ENCODE results near the gene PTPRR. TPM values are rescaled to one million over a fixed set of nuclear protein-coding genes. Genes with fewer than 3 reads are reported as not detected.

PTPRR gene
- total and polyA plus RNA-seq, 10 of the 15 experiments (the other 5 are each of a cell fraction or from before 2014, with no cell fraction given), result 0.14 to 3.1 (median 0.42) TPM

DNA sequence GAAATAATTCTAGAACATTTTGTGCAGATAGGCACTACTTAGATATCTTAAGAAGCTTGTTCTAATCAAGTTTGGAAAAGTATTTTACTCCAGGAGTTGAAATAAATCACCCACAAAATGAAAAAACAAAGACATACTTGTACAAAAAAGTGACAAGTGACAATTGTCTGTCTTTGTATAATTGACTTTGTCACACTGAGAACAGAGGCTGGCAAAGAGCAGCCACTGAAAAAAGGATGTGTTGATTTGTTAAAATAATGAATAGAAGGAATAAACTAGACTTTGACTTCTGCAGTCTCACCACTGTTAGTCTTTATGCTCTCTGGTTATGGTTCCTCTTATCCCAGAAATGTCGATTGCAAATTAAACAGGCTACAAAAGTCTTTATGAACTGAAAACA is 77.6 kb downstream of the PTPRR start (continued):
- TF ChIP-seq CHD2 (IDR thresholded peaks at IDR 0.05; ENCODE audit: borderline replicate concordance, low read depth, low read length) (no peak), RUNX3 (IDR thresholded peaks at IDR 0.05; ENCODE audit: low read length) (no peak), KAT2A (conservative IDR thresholded peaks at IDR 0.05; ENCODE audit: control insufficient read depth, low read depth, low read length) (no peak), WRNIP1 (IDR thresholded peaks at IDR 0.05; ENCODE audit: borderline replicate concordance, low read depth, low read length) (no peak), CEBPB (IDR thresholded peaks at IDR 0.05; ENCODE audit: borderline replicate concordance in 1 of 2, low read depth in 2 of 2, low read length in 2 of 2) (no peak)
- TF ChIP-seq, protein P1, sequence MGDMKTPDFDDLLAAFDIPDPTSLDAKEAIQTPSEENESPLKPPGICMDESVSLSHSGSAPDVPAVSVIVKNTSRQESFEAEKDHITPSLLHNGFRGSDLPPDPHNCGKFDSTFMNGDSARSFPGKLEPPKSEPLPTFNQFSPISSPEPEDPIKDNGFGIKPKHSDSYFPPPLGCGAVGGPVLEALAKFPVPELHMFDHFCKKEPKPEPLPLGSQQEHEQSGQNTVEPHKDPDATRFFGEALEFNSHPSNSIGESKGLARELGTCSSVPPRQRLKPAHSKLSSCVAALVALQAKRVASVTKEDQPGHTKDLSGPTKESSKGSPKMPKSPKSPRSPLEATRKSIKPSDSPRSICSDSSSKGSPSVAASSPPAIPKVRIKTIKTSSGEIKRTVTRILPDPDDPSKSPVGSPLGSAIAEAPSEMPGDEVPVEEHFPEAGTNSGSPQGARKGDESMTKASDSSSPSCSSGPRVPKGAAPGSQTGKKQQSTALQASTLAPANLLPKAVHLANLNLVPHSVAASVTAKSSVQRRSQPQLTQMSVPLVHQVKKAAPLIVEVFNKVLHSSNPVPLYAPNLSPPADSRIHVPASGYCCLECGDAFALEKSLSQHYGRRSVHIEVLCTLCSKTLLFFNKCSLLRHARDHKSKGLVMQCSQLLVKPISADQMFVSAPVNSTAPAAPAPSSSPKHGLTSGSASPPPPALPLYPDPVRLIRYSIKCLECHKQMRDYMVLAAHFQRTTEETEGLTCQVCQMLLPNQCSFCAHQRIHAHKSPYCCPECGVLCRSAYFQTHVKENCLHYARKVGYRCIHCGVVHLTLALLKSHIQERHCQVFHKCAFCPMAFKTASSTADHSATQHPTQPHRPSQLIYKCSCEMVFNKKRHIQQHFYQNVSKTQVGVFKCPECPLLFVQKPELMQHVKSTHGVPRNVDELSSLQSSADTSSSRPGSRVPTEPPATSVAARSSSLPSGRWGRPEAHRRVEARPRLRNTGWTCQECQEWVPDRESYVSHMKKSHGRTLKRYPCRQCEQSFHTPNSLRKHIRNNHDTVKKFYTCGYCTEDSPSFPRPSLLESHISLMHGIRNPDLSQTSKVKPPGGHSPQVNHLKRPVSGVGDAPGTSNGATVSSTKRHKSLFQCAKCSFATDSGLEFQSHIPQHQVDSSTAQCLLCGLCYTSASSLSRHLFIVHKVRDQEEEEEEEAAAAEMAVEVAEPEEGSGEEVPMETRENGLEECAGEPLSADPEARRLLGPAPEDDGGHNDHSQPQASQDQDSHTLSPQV (IDR thresholded peaks at IDR 0.05), result no peak
- TF ChIP-seq, protein P2, sequence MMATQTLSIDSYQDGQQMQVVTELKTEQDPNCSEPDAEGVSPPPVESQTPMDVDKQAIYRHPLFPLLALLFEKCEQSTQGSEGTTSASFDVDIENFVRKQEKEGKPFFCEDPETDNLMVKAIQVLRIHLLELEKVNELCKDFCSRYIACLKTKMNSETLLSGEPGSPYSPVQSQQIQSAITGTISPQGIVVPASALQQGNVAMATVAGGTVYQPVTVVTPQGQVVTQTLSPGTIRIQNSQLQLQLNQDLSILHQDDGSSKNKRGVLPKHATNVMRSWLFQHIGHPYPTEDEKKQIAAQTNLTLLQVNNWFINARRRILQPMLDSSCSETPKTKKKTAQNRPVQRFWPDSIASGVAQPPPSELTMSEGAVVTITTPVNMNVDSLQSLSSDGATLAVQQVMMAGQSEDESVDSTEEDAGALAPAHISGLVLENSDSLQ (IDR thresholded peaks at IDR 0.05), result no peak

GRCh38 chr12:70842136-70842535 is 78.4 kb downstream of the PTPRR start:
- Histone ChIP-seq H3K27ac (ENCODE audit: control insufficient read depth, insufficient read depth) (no peak overlapping the region), H3K4me1 (ENCODE audit: control insufficient read depth, insufficient read depth, low read length) (no peaks in the 10 kb centered on the region), H3K4me3 (no peak overlapping the region), H3K79me2 (ENCODE audit: control insufficient read depth, insufficient read depth, low read length) (no peaks in the 10 kb centered on the region), H3K9me3 (replicated peaks; ENCODE audit: control insufficient read depth, insufficient read depth, low read length) (no peaks in the 10 kb centered on the region), H3K4me2 (ENCODE audit: control insufficient read depth, insufficient read depth) (no peak overlapping the region), H2AFZ (ENCODE audit: control insufficient read depth, low read depth, low read length) (no peak overlapping the region), H3K9ac (ENCODE audit: control insufficient read depth, insufficient read depth, low read length) (no peak overlapping the region), H4K20me1 (ENCODE audit: control insufficient read depth, insufficient read depth) (no peaks in the 10 kb centered on the region), H3K27me3 (replicated peaks in 1 of 2; ENCODE audit: control insufficient read depth in 2 of 2, insufficient read depth in 2 of 2, low read length in 1 of 2) (no peaks in the 10 kb centered on the region; a peak in 1 of 4 replicates), H3K36me3 (ENCODE audit: control insufficient read depth in 2 of 2, insufficient read depth in 2 of 2, low read length in 1 of 2) (no peaks in the 10 kb centered on the region)
- WGBS (ENCODE audit: insufficient coverage, insufficient replicate concordance, low lambda C conversion rate, missing lambda C conversion rate), result 64% methylated on average over 1 of the region's 1 CpG
- BruUV-seq (replicated peaks), result no TSS peak
- ChIA-PET RAD21 (ENCODE audit: unreplicated experiment) (no interaction called here), CTCF (no interaction called here), SMC1A (ENCODE audit: uncharacterized antibody, unreplicated experiment) (no interaction called here), POLR2A (no interaction called here)
- FAIRE-seq, result no peak
- in situ Hi-C loops (cut with MboI), result no loop called here
- no peak for DNase-seq (ENCODE audit: low read depth, low spot score)
- intact Hi-C loops (cut with micrococcal nuclease; ENCODE audit: unreplicated experiment), result no loop called here
- ATAC-seq, result no peak
- TF ChIP-seq FOXM1 (IDR thresholded peaks at IDR 0.05; ENCODE audit: low read depth, low read length) (no peak), TAF1 (IDR thresholded peaks at IDR 0.05; ENCODE audit: borderline replicate concordance, low read depth, low read length) (no peak), POLR2A (IDR thresholded peaks at IDR 0.05; ENCODE audit: low read depth, low read length) (no peak), SRF (IDR thresholded peaks at IDR 0.05; ENCODE audit: low read depth in 2 of 2, low read length in 2 of 2) (no peak), RAD51 (IDR thresholded peaks at IDR 0.05) (no peak), MTA2 (IDR thresholded peaks at IDR 0.05; ENCODE audit: low read depth) (no peak), POLR2AphosphoS2 (IDR thresholded peaks at IDR 0.05; ENCODE audit: low read depth, low read length) (no peak), SKIL (IDR thresholded peaks at IDR 0.05; ENCODE audit: low read depth, poor library complexity, severe bottlenecking) (no peak), PML (IDR thresholded peaks at IDR 0.05; ENCODE audit: low read length) (no peak), EGR1 (IDR thresholded peaks at IDR 0.05; ENCODE audit: borderline replicate concordance in 1 of 2, low read depth in 2 of 2, low read length in 2 of 2) (no peak), KLF5 (IDR thresholded peaks at IDR 0.05; ENCODE audit: partially characterized antibody) (no peak)
